OCI-LY1 (cell line): ENCODE results near the gene SNED1.

Source experiments
- EZH2 ChIP-seq: fragments of 200-600 bp; sonication (generic), shearing (Covaris generic); IDR thresholded peaks from 2 replicates; pipeline ENCODE4 v1.8.0; 2017; ENCODE audit warnings: borderline replicate concordance, mixed run types, mild to moderate bottlenecking, antibody characterized with exemption, low read length, moderate library complexity, mixed read lengths
- TF ChIP-seq, protein P1 (sequence below): fragments of 200-600 bp; sonication (generic), shearing (Covaris generic); IDR thresholded peaks from 2 replicates; pipeline ENCODE4 v1.5.1; 2017; ENCODE audit warnings: mild to moderate bottlenecking, antibody characterized with exemption, low read length, moderate library complexity, mixed read lengths

DNA sequence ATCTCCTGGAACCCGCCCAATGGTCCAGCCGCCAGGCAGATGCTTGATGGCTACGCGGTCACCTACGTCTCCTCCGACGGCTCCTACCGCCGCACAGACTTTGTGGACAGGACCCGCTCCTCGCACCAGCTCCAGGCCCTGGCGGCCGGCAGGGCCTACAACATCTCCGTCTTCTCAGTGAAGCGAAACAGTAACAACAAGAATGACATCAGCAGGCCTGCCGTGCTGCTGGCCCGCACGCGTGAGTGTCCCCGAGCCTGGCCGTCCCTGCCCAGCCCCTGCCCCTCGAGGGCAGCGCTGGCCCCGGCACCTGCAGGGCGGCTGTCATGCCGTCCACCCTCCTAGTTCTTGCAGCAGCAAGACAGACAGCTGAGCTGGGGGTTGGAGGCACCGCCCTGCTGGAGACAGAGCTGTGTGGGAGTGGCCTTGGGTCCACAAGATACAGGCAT lies 67.0 kb downstream of the SNED1 start:
- TF ChIP-seq, protein P1, sequence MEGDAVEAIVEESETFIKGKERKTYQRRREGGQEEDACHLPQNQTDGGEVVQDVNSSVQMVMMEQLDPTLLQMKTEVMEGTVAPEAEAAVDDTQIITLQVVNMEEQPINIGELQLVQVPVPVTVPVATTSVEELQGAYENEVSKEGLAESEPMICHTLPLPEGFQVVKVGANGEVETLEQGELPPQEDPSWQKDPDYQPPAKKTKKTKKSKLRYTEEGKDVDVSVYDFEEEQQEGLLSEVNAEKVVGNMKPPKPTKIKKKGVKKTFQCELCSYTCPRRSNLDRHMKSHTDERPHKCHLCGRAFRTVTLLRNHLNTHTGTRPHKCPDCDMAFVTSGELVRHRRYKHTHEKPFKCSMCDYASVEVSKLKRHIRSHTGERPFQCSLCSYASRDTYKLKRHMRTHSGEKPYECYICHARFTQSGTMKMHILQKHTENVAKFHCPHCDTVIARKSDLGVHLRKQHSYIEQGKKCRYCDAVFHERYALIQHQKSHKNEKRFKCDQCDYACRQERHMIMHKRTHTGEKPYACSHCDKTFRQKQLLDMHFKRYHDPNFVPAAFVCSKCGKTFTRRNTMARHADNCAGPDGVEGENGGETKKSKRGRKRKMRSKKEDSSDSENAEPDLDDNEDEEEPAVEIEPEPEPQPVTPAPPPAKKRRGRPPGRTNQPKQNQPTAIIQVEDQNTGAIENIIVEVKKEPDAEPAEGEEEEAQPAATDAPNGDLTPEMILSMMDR = no peak
- TF ChIP-seq EZH2 = no peak
